HG03432 (cell line): ENCODE results near the gene MRPS34.
"Not testable (repeated sequence)": the region's sequence is repeated elsewhere in the genome, so short reads cannot be mapped to it uniquely, and the experiment has no call there.

ENCODE experiments used
- ATAC-seq: cut with Tn5 transposase; IDR thresholded peaks from one replicate; pipeline ENCODE4 v1.9.1; 2021; ENCODE audit warnings: mild to moderate bottlenecking, moderate library complexity; ENCODE audit not compliant: unreplicated experiment

Gene MRPS34

DNA sequence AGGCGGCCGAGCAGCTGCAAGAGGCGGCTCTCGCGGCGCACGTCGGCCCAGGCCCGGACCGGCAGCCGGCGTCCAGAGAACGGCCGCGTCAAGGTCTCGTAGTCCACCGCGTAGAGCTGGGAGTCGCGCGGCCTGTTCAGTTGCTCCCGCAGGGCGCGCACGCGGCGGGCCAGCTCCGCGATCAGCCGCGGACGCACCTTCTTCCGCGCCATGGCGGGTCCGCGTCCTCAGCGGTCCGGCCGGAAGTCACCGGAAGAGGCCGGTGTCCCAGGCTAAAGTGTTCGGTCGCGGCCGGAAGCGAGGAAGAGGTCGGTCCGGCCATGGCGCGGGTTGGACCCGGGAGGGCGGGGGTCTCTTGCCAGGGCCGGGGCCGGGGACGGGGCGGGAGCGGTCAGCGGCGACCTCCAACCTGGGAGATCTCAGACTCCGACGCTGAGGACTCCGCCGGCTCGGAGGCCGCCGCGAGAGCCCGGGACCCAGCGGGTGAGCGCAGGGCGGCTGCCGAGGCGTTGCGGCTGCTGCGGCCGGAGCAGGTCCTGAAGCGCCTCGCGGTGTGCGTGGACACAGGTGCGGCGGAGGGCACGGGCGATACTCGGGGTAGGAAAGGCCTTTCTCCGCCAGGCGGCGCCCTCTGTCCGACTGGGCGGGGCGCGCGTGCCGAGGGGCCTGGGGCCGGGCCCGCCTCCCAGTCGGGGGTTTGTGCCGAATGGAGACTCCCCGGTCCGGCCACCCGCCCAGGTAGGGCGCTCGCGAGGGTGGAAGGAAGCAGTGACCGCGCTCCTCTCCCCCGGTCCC, at the start of gene MRPS34:
MRPS34 (minus strand) TSS at position 227 of the 795 bp plus-strand sequence; CDS start at position 212, 15 bp downstream.
- ATAC-seq = peak; percentile 46

GRCh38 chr16:1821861-1822611, 49.1 kb upstream of the MRPS34 start:
- ATAC-seq = no peak

GRCh38 chr16:1820946-1821290, 48.0 kb upstream of the MRPS34 start:
- ATAC-seq = no peak

GRCh38 chr16:1820096-1820945, 47.4 kb upstream of the MRPS34 start:
- no peak for ATAC-seq

DNA sequence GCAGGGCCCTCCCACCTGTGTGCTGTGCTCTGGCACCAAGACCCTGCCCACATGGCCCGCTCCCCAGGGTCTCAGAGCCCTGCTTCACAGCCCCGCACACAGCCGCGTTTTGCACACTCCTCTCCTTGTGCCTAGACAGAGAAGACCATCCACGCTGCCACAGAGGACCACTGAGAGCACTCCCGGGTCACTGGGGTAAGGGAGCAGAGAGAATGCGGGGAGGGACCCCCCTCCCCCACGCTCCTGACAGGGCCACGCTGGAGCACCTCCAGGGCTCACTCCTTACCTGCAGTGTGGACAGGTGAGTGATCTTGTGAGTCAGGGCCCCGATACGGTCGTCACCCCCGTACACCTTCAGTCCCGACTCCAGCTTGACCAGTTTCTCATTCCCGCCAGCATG, 46.7 kb upstream of the MRPS34 start:
- no peak for ATAC-seq

- no peak for ATAC-seq
These were observed 46.1 kb upstream of the MRPS34 start for GRCh38 chr16:1818873-1819525.

GRCh38 chr16:1818204-1818872, 45.4 kb upstream of the MRPS34 start:
- ATAC-seq = no peak

- no peak for ATAC-seq
These were observed 44.8 kb upstream of the MRPS34 start for GRCh38 chr16:1817716-1818115.

- no peak for ATAC-seq
These were observed 44.3 kb upstream of the MRPS34 start for GRCh38 chr16:1817276-1817589.

GRCh38 chr16:1816396-1817275, 43.7 kb upstream of the MRPS34 start:
- no peak for ATAC-seq

DNA sequence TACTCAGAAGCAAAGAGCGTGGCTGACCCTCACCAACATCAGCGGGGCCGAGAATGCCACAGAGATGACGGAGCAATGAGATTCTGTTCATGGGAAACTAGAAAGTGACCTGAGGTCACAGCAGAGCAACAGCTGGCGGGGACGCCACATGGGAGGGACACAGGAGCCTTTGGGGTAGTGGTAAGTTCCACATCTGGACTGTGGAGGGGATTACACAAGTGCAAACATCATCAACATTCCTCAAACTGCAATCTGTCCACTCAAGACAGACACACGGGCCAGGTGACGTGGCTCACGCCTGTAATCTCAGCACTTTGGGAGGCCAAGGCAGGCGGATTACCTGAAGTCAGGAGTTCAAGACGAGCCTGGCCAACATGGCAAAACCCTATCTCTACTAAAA, 42.5 kb upstream of the MRPS34 start:
- no peak for ATAC-seq

DNA sequence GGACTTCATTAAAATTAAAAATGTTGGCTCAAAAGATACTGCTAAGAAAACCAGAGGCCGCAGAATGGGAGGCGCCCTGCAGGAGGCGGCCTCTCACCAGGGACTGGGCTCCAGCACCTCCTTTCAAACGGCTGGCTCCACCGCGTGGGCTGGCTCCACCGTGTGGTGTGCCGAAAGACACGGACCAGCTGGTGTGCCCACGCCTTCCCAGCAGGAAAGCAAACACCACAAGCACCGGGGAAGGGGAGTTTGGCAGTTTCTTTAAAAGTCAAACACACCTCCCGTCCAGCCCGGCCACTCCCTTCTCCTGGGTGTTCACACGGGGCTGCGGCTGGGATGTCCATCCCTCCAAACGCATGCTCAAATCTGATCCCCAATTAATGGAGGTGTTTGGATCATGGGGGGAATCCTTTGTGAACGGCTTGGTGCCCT, 39.8 kb upstream of the MRPS34 start:
- ATAC-seq = no peak

- no peak for ATAC-seq
These were observed 37.6 kb upstream of the MRPS34 start for GRCh38 chr16:1810536-1810935.

DNA sequence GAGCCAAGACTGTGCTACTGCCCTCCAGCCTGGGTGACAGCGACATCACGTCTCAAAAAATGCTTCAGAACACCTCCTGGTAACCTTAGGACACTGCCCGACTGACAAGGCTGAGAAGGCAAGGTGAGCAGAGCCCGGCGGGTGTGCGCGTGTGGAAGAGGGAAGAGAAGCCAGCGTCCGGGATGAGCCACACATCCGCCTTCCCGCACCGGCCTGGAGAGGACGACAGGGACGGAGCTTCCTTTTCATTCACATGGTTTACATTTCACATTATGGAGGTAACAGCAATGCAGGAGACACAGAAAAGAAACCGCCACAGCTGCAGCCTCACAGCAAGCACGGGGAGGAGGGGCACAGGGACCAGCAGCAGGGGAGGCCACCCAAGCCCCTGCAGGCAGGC, 37.2 kb upstream of the MRPS34 start:
- ATAC-seq = no peak

GRCh38 chr16:1809281-1809801, 36.4 kb upstream of the MRPS34 start:
- no peak for ATAC-seq

- ATAC-seq = no peak
These were observed 35.8 kb upstream of the MRPS34 start for GRCh38 chr16:1808691-1809090.

GRCh38 chr16:1807626-1808025, 34.7 kb upstream of the MRPS34 start:
- no peak for ATAC-seq

DNA sequence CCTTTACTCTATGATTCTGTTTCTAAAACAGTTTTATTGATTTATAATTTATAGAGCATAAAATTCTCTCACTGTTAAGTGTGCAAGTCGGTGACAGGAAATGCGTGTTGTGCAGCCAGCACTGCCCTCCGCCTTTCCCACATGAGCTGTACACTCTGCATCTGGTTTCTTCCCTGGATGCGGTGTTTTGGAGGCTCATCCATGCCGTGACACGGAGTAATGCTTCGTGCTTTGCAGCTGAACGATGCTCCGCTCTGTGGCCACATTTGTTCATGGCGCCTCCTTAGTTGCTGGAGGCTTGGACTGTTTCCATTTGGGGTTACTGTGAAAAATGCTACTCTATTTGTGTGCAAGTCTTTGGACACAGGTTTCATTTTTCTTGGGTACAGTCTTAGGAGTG, 27.8 kb upstream of the MRPS34 start:
- ATAC-seq = no peak

DNA sequence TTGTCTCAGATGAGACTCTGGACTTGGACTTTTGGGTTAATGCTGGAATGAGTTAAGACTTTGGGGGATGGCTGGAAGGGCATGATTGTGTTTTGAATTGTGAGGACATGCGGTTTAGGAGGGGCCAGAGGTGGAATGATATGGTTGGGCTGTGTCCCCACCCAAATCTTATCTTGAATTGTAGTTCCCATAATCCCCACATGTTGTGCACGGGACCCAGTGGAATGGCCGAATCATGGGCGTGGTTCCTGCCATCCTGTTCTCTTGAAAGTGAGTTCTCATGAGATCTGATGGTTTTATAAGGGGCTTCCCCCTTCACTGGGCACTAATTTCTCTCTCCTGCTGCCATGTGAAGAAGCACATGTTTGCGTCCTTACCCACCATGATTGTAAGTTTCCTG, 26.3 kb upstream of the MRPS34 start:
- not testable (repeated sequence) for ATAC-seq
